ENCODE results near the gene CYP1A1.

DNA sequence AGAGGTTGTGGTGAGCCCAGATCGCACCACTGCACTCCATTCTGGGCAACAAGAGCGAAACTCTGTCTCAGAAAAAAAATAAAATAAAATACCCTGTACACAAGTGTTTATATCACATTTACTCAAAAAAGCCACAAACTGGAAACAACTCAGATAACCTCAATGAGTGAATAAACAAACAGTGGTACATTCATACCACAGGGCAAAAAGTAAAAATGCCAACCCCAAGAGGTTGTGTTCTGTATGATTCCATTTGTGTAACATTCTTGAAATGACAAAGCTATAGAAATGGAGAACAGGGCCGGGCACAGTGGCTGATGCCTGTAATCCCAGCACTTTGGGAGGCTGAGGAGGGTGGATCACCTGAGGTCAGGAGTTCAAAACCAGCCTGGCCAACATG is 42.4 kb downstream of the CYP1A1 start:
- TF ChIP-seq CTCF (IDR thresholded peaks at IDR 0.05) (no peak), POLR2A (IDR thresholded peaks at IDR 0.05) (no peak), POLR2AphosphoS5 (IDR thresholded peaks at IDR 0.05) (no peak)

Measured in stomach (tissue), 4 donors.